Osteocyte (in vitro differentiated cells): ENCODE measurements around the gene EMC10. TPM values are rescaled to one million over a fixed set of nuclear protein-coding genes. Genes with fewer than 3 reads are reported as not detected.
A peak's percentile ranks its signal among the peaks of the same experiment; 100 is the strongest.

Experiments
- DNase-seq: peaks from one replicate; pipeline ENCODE4 v3.0.0; 2021; ENCODE audit warnings: mixed read lengths; ENCODE audit not compliant: unreplicated experiment; ENCODE audit errors: extremely low spot score
- H3K27ac Mint-ChIP-seq: one replicate; pipeline ENCODE4 v1.8.0; 2021; ENCODE audit warnings: mild to moderate bottlenecking, mixed read lengths; ENCODE audit not compliant: unreplicated experiment
- H3K27me3 Mint-ChIP-seq: one replicate; pipeline ENCODE4 v1.8.0; 2021; ENCODE audit warnings: mixed read lengths; ENCODE audit not compliant: unreplicated experiment
- H3K36me3 Mint-ChIP-seq: one replicate; pipeline ENCODE4 v1.8.0; 2021; ENCODE audit warnings: mixed read lengths; ENCODE audit not compliant: unreplicated experiment
- H3K4me1 Mint-ChIP-seq: one replicate; pipeline ENCODE4 v1.8.0; 2021; ENCODE audit warnings: mixed read lengths; ENCODE audit not compliant: unreplicated experiment
- H3K4me3 Mint-ChIP-seq: one replicate; pipeline ENCODE4 v1.8.0; 2021; ENCODE audit warnings: mild to moderate bottlenecking, moderate library complexity, mixed read lengths; ENCODE audit not compliant: unreplicated experiment
- H3K9me3 Mint-ChIP-seq: one replicate; pipeline ENCODE4 v1.8.0; 2021; ENCODE audit warnings: mixed read lengths; ENCODE audit not compliant: unreplicated experiment
- total RNA-seq: library from RNA; stranded (reverse); gene quantifications from 2 replicates; pipeline ENCODE4 v1.2.1, GENCODE V29; 2021
- TF ChIP-seq, protein P1 (sequence below): fragments of 200-600 bp; sonication (generic); IDR thresholded peaks from 2 replicates; pipeline ENCODE4 v1.5.0; 2021; ENCODE audit warnings: antibody characterized with exemption, mild to moderate bottlenecking, moderate library complexity

Gene EMC10
- total RNA-seq, 1 donor from 2014 or later: 172 TPM

DNA sequence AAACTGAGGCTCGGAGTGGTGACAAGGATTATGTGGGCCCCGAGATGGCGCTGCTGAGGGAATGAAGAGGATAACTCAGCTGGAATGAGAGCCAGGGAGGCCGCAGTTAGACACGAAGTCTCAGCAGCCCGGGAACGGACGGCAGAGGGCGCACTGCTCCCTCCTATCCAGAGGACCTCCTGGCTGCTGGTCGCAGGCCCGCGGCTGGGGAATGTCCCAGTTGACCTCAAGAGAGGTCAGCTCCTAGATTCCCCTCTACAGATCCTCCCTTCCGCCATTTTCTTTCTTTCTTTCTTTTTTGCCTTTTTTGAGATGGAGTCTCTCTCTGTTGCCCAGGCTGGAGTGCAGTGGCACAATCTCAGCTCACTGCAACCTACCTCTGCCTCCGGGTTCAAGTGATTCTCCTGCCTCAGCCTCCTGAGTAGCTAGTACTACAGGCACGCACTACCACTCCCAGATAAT, 61.5 kb downstream of the EMC10 start:
- Mint-ChIP-seq H3K27ac (no peak overlapping the region), H3K9me3 (peaks cover 8% of the 10 kb centered on the region), H3K27me3 (no peaks in the 10 kb centered on the region), H3K4me3 (no peak overlapping the region), H3K36me3 (no peaks in the 10 kb centered on the region), H3K4me1 (no peaks in the 10 kb centered on the region)
- peak; percentile 90 for DNase-seq
- TF ChIP-seq, protein P1, sequence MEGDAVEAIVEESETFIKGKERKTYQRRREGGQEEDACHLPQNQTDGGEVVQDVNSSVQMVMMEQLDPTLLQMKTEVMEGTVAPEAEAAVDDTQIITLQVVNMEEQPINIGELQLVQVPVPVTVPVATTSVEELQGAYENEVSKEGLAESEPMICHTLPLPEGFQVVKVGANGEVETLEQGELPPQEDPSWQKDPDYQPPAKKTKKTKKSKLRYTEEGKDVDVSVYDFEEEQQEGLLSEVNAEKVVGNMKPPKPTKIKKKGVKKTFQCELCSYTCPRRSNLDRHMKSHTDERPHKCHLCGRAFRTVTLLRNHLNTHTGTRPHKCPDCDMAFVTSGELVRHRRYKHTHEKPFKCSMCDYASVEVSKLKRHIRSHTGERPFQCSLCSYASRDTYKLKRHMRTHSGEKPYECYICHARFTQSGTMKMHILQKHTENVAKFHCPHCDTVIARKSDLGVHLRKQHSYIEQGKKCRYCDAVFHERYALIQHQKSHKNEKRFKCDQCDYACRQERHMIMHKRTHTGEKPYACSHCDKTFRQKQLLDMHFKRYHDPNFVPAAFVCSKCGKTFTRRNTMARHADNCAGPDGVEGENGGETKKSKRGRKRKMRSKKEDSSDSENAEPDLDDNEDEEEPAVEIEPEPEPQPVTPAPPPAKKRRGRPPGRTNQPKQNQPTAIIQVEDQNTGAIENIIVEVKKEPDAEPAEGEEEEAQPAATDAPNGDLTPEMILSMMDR: peak; percentile 77

Other genes starting within 250 kb of the EMC10 start
- gene KCNC3, start 147.1 kb upstream of the EMC10 start, total RNA-seq: 1.1 and 1.2 TPM in 2 replicates
- 0.16 and 1.3 TPM in 2 replicates for gene NAPSA, start 110.9 kb upstream of the EMC10 start, total RNA-seq
- gene NR1H2, start 100.0 kb upstream of the EMC10 start, total RNA-seq: 53.4 and 64.5 TPM in 2 replicates
- 19.6 and 22.2 TPM in 2 replicates for gene POLD1, start 92.2 kb upstream of the EMC10 start, total RNA-seq
- gene SPIB, start 57.6 kb upstream of the EMC10 start, total RNA-seq: not detected in 2 replicates
- not detected in 2 replicates for gene MYBPC2, start 43.6 kb upstream of the EMC10 start, total RNA-seq
- 1.8 and 2.0 TPM in 2 replicates for gene GARIN5A, start 341 bp downstream of the EMC10 start, total RNA-seq
- 43.7 and 46.9 TPM in 2 replicates for gene JOSD2, start 34.7 kb downstream of the EMC10 start, total RNA-seq
- gene ASPDH, start 37.4 kb downstream of the EMC10 start, total RNA-seq: not detected in 2 replicates
- 0.11 and 0.52 TPM in 2 replicates for gene LRRC4B, start 91.9 kb downstream of the EMC10 start, total RNA-seq
- 0.29 and 0.38 TPM in 2 replicates for gene SYT3, start 163.4 kb downstream of the EMC10 start, total RNA-seq
- gene C19orf81, start 172.9 kb downstream of the EMC10 start, total RNA-seq: not detected in 2 replicates
- 0.29 and 0.40 TPM in 2 replicates for gene SHANK1, start 243.3 kb downstream of the EMC10 start, total RNA-seq
- gene CLEC11A, start 246.9 kb downstream of the EMC10 start, total RNA-seq: 5.0 and 6.0 TPM in 2 replicates